H1 (cell line): ENCODE measurements around the gene FOXD2. TPM values are rescaled to one million over a fixed set of nuclear protein-coding genes. Genes with fewer than 3 reads are reported as not detected.

Experiments used
- CTCF ChIA-PET: fragments of 300-600 bp; sonication (Branson Sonifier 250); formaldehyde crosslinking; loops from one replicate; lab custom pipeline; 2021; ENCODE audit not compliant: partially characterized antibody; lab: Charles Lee
- POLR2A ChIA-PET: fragments of 300-600 bp; sonication (Branson Sonifier 250); formaldehyde crosslinking; loops from one replicate; lab custom pipeline; 2021; ENCODE audit warnings: inconsistent platforms; ENCODE audit not compliant: partially characterized antibody; lab: Charles Lee
- DNase-seq, 2 experiments: peaks; one replicate each; pipeline versions ENCODE4 v3.0.0 to v3.0.0-alpha.2; 2010 to 2022; ENCODE audit warnings: low spot score in 2 of 2, low read depth in 1 of 2, mixed read lengths in 1 of 2
- FAIRE-seq: peaks from 2 replicates; lab custom pipeline; 2011; peaks lifted over from hg19 to GRCh38; lab: Jason Lieb, UNC
- H2AFZ ChIP-seq: 2 replicates; pipeline ENCODE4 v1.8.1; 2012; ENCODE audit warnings: low read length, inconsistent platforms
- H2AK5ac ChIP-seq: 2 replicates; pipeline ENCODE4 v1.6.1; 2013; ENCODE audit warnings: low read depth, low read length
- H2BK120ac ChIP-seq: replicated peaks from 2 replicates; pipeline ENCODE3; 2013; ENCODE audit warnings: low read depth, low read length, inconsistent platforms
- H2BK12ac ChIP-seq: 2 replicates; pipeline ENCODE4 v1.6.1; 2013; ENCODE audit warnings: low read depth, low read length
- H2BK15ac ChIP-seq: 2 replicates; pipeline ENCODE4 v1.6.1; 2013; ENCODE audit warnings: low read length
- H2BK20ac ChIP-seq: 2 replicates; pipeline ENCODE4 v1.6.1; 2013; ENCODE audit warnings: low read length
- H2BK5ac ChIP-seq: 2 replicates; pipeline ENCODE4 v1.6.1; 2013; ENCODE audit warnings: low read depth, low read length
- H3K14ac ChIP-seq: 2 replicates; pipeline ENCODE4 v1.6.1; 2013; ENCODE audit warnings: inconsistent platforms; ENCODE audit not compliant: insufficient read length
- H3K18ac ChIP-seq: 2 replicates; pipeline ENCODE4 v1.6.1; 2013; ENCODE audit warnings: low read length; ENCODE audit errors: extremely low read depth
- H3K23ac ChIP-seq: 2 replicates; pipeline ENCODE4 v1.6.1; 2013; ENCODE audit warnings: inconsistent platforms; ENCODE audit not compliant: insufficient read length
- H3K23me2 ChIP-seq: 2 replicates; pipeline ENCODE4 v1.6.1; 2013; ENCODE audit warnings: low read depth, low read length
- H3K27ac ChIP-seq: 2 replicates; pipeline ENCODE4 v1.6.1; 2011; ENCODE audit warnings: low read depth, low read length, inconsistent platforms
- H3K27me3 ChIP-seq, 4 experiments: replicated peaks in 1 of 4; 1 replicate in 1 of 4; 2 replicates in 3 of 4; pipeline versions ENCODE4 v1.6.1 to v1.8.1; 2011 to 2013; ENCODE audit warnings: low read length in 3 of 4, mild to moderate bottlenecking in 3 of 4, inconsistent platforms in 2 of 4, mixed read lengths in 2 of 4, moderate library complexity in 1 of 4; ENCODE audit not compliant: control insufficient read depth in 3 of 4, insufficient read depth in 3 of 4; ENCODE audit errors: extremely low read depth in 1 of 4
- H3K36me3 ChIP-seq, 4 experiments: 2 replicates each; pipeline versions ENCODE4 v1.6.1 to v1.8.1; 2011 to 2013; ENCODE audit warnings: mild to moderate bottlenecking in 4 of 4, low read length in 3 of 4, moderate library complexity in 2 of 4, control low read depth in 1 of 4, inconsistent platforms in 1 of 4; ENCODE audit not compliant: insufficient read depth in 4 of 4, control insufficient read depth in 2 of 4
- H3K4ac ChIP-seq: replicated peaks from 2 replicates; pipeline ENCODE3; 2013; ENCODE audit warnings: low read length, low read depth, mixed read lengths, inconsistent platforms; ENCODE audit not compliant: insufficient read length
- H3K4me1 ChIP-seq, 4 experiments: replicated peaks in 1 of 4; 1 replicate in 1 of 4; 2 replicates in 3 of 4; pipeline versions ENCODE4 v1.6.1 to v1.8.1; 2011 to 2013; ENCODE audit warnings: low read length in 3 of 4, inconsistent platforms in 2 of 4, mixed read lengths in 1 of 4; ENCODE audit not compliant: insufficient read depth in 4 of 4, control insufficient read depth in 3 of 4
- H3K4me2 ChIP-seq, 2 experiments: 2 replicates each; pipeline versions ENCODE4 v1.6.1 to v1.8.1; 2011 to 2013; ENCODE audit warnings: low read depth in 2 of 2, low read length in 2 of 2, control low read depth in 1 of 2, inconsistent platforms in 1 of 2, mild to moderate bottlenecking in 1 of 2; ENCODE audit not compliant: insufficient read depth in 1 of 2
- H3K4me3 ChIP-seq, 4 experiments: fragments of 200-600, 300-600 bp in 1 of 4; sonication (generic), shearing (Covaris generic), sonication (Bioruptor Twin) in 1 of 4; 2 replicates each; pipeline versions ENCODE4 v1.5.1 to v1.8.1; 2011 to 2016; ENCODE audit warnings: low read length in 4 of 4, low read depth in 3 of 4, control low read depth in 2 of 4, inconsistent platforms in 2 of 4, mild to moderate bottlenecking in 2 of 4, mixed read lengths in 1 of 4, moderate library complexity in 1 of 4; ENCODE audit not compliant: insufficient read depth in 2 of 4; ENCODE audit errors: extremely low read depth in 1 of 4
- H3K56ac ChIP-seq: replicated peaks from 2 replicates; pipeline ENCODE3; 2013; ENCODE audit warnings: low read depth, mild to moderate bottlenecking, mixed read lengths, low read length, inconsistent platforms; ENCODE audit not compliant: insufficient read length
- H3K79me1 ChIP-seq: 2 replicates; pipeline ENCODE4 v1.6.1; 2013; ENCODE audit warnings: low read depth, low read length, control low read depth
- H3K79me2 ChIP-seq, 2 experiments: 2 replicates each; pipeline versions ENCODE4 v1.6.1 to v1.8.1; 2012 to 2013; ENCODE audit warnings: low read length in 2 of 2, mild to moderate bottlenecking in 2 of 2, inconsistent platforms in 1 of 2; ENCODE audit not compliant: insufficient read depth in 2 of 2, control insufficient read depth in 1 of 2
- H3K9ac ChIP-seq, 4 experiments: replicated peaks in 1 of 4; 1 replicate in 1 of 4; 2 replicates in 3 of 4; pipeline versions ENCODE4 v1.6.1 to v1.8.1; 2011 to 2013; ENCODE audit warnings: low read depth in 3 of 4, low read length in 3 of 4, control low read depth in 2 of 4, mild to moderate bottlenecking in 2 of 4, moderate library complexity in 2 of 4, inconsistent platforms in 1 of 4; ENCODE audit errors: extremely low read depth in 1 of 4
- H3K9me3 ChIP-seq, 2 experiments: 2 replicates each; pipeline versions ENCODE4 v1.6.1 to v1.8.1; 2012 to 2013; ENCODE audit warnings: mild to moderate bottlenecking in 2 of 2, moderate library complexity in 2 of 2, control low read depth in 1 of 2, inconsistent platforms in 1 of 2, low read depth in 1 of 2, low read length in 1 of 2, mixed read lengths in 1 of 2; ENCODE audit not compliant: insufficient read depth in 2 of 2
- H4K20me1 ChIP-seq, 2 experiments: replicated peaks in 1 of 2; 2 replicates each; pipeline versions ENCODE3 to v1.8.1; 2011 to 2013; ENCODE audit warnings: inconsistent platforms in 2 of 2, low read length in 2 of 2, mild to moderate bottlenecking in 1 of 2; ENCODE audit not compliant: insufficient read depth in 2 of 2, control insufficient read depth in 1 of 2
- H4K5ac ChIP-seq: 2 replicates; pipeline ENCODE4 v1.6.1; 2013; ENCODE audit warnings: low read length, low read depth, mixed read lengths, inconsistent platforms; ENCODE audit not compliant: insufficient read length
- H4K8ac ChIP-seq: 2 replicates; pipeline ENCODE4 v1.8.0; 2013; ENCODE audit warnings: mild to moderate bottlenecking, moderate library complexity, low read length, inconsistent platforms; ENCODE audit not compliant: insufficient read depth; ENCODE audit errors: extremely low read depth
- H4K91ac ChIP-seq: replicated peaks from 2 replicates; pipeline ENCODE3; 2013; ENCODE audit warnings: low read length, mixed read lengths, inconsistent platforms; ENCODE audit not compliant: insufficient read length
- CTBP2 ChIP-seq: IDR thresholded peaks from 2 replicates; pipeline ENCODE4 v1.7.0; 2011; ENCODE audit warnings: borderline replicate concordance, mild to moderate bottlenecking, moderate library complexity, mixed read lengths, low read length; ENCODE audit not compliant: insufficient read depth, insufficient read length
- RNF2 ChIP-seq: fragments of 200-900, 300-1000 bp; sonication (generic); IDR thresholded peaks from 2 replicates; pipeline ENCODE4 v1.7.1; 2016; ENCODE audit warnings: borderline replicate concordance, low read depth, mild to moderate bottlenecking, antibody characterized with exemption, low read length; ENCODE audit not compliant: poor library complexity, severe bottlenecking; ENCODE audit errors: missing control alignments
- WGBS, 2 experiments: shearing (Covaris generic) in 1 of 2; methylation state at CpG; one replicate each; pipeline versions ENCODE4 v1.1.6 to v1.1.7; 2013 to 2015; ENCODE audit warnings: low lambda C conversion rate in 2 of 2, mixed read lengths in 2 of 2, inconsistent platforms in 1 of 2, low coverage in 1 of 2, missing lambda C conversion rate in 1 of 2; ENCODE audit not compliant: insufficient replicate concordance in 2 of 2, insufficient coverage in 1 of 2, insufficient read length in 1 of 2; ENCODE audit errors: extremely low coverage in 1 of 2, missing lambda C conversion rate in 1 of 2; 5-methylcytosine and 5-hydroxymethylcytosine counted together
- polyA plus RNA-seq, 7 experiments: library from polyadenylated mRNA; depleted of rRNA in 3 of 7; stranded (reverse) in 5 of 7; unstranded in 2 of 7; fragments of >200 nt in 5 of 7; fragments of 200-250 nt in 2 of 7; gene quantifications; 1 replicate in 5 of 7; 2 replicates in 1 of 7; 4 replicates in 1 of 7; pipeline versions ENCODE4 v1.2.1 to v1.2.3, GENCODE V29; 2011 to 2013; ENCODE audit warnings: missing spikeins in 2 of 7, mixed read lengths in 2 of 7
- total RNA-seq: library from RNA; stranded (reverse); fragmentation: NEBNext Ultra II Directional; extraction: Animal tissue kit (Norgen Biotek cat#: 25700); gene quantifications from 2 replicates; pipeline ENCODE4 v1.2.1, GENCODE V29; 2021

The FOXD2 gene
- total and polyA plus RNA-seq, 2 of the 8 experiments (the other 6 are each of a cell fraction or from before 2014, with no cell fraction given), result not detected

DNA sequence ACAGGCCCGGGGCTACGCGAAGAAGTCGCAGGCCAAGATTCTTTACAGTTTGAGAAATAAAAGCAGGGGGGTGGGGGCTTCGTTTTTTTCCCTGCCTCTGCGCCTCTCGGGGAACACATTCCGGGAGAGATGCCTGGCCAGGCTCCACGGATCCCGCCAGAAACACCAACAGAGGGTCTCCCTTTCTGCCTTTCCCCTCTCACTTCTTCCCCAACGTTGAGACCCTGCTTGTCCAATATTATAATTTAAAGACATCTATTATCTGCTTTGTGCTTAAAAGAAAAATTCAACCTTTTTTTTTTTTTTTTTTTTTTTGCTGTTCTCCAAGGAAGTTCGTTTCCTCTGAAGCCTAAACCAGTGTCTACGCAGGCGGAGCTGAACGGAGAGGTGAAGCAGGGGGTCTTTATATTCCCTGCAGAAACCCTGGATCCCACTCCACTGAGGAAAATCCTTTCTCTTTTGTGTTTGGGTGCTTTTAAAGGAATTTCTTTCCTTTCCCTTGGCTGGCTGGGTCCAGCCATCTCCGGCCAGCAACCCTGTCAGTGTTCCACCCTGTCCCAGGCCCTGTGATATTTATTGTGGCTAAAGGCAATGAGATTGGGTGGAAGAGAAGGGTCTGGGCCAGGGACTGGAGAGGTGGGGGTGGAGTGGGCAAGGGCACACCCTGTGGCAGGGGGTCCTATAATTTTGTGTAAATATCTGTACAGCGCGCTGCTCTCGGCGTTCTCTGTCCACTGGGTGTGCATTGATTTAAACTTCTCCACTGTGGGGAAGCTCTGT is 2.2 kb downstream of the FOXD2 start:
- no peak for DNase-seq
- H3K56ac ChIP-seq, result no peak overlapping the region
- ChIA-PET CTCF (interaction anchor here (0.9 to 3.5 kb wide), 8 partner anchors 8 to 286 kb away, joined by 3 to 40 read pairs (median 8); no protein-coding TSS in a partner anchor), POLR2A (interaction anchor here (0.9 to 1.2 kb wide), 2 partner anchors 8 to 9 kb away, joined by 3 to 4 read pairs; no protein-coding TSS in a partner anchor)
- WGBS, 2 experiments, result 11% methylated on average over 18 of the region's 20 CpGs; no CpG with 5 or more reads in 1 of the 2 experiments
- no peak overlapping the region for H3K23ac ChIP-seq
- no peaks in the 10 kb centered on the region for H3K79me1 ChIP-seq
- no peak overlapping the region for H2BK15ac ChIP-seq
- no peaks in the 10 kb centered on the region; a peak in 1 of 4 replicates for H3K9me3 ChIP-seq
- peaks cover 16% of the 10 kb centered on the region; the same call in 1 of the 2 replicates for H3K23me2 ChIP-seq
- no peak overlapping the region for H3K4ac ChIP-seq
- H3K36me3 ChIP-seq, result peaks cover 0 to 10% (median 0%) of the 10 kb centered on the region in 4 experiments; a peak in 1 of 8 replicates
- 0 out of 8 replicates have a peak overlapping the region, but pooled peaks of 1 of the 4 experiments have one; percentile 17 for H3K4me3 ChIP-seq
- no peak overlapping the region for H2AFZ ChIP-seq
- no peak overlapping the region for H3K27ac ChIP-seq
- H3K18ac ChIP-seq, result no peak overlapping the region; the same call in 1 of the 2 replicates
- H3K4me1 ChIP-seq, result peaks cover 9 to 32% (median 13%) of the 10 kb centered on the region in 4 experiments
- peaks cover 92 to 99% (median 97%) of the 10 kb centered on the region in 4 experiments for H3K27me3 ChIP-seq
- H4K5ac ChIP-seq, result no peak overlapping the region
- TF ChIP-seq RNF2 (peak; percentile 96), CTBP2 (no peak)
- H4K91ac ChIP-seq, result no peak overlapping the region
- no peaks in the 10 kb centered on the region for H3K79me2 ChIP-seq
- FAIRE-seq, result no peak
- no peak overlapping the region; the same call in 1 of the 2 replicates for H2AK5ac ChIP-seq
- no peak overlapping the region for H3K14ac ChIP-seq
- H2BK5ac ChIP-seq, result no peak overlapping the region
- H2BK20ac ChIP-seq, result no peak overlapping the region
- H4K8ac ChIP-seq, result no peak overlapping the region
- no peak overlapping the region for H2BK120ac ChIP-seq
- no peak overlapping the region for H3K9ac ChIP-seq
- H2BK12ac ChIP-seq, result 0 out of 2 replicates have a peak overlapping the region, but pooled peaks have one; percentile 17
- H3K4me2 ChIP-seq, result no peak overlapping the region; a peak in 1 of 4 replicates
- peaks cover 12 to 13% of the 10 kb centered on the region in 2 experiments for H4K20me1 ChIP-seq
